Fibroblast of upper back skin (primary cell): Measurements from ENCODE around the gene NUAK2.
A peak's percentile ranks its signal among the peaks of the same experiment; 100 is the strongest.
"Not testable (repeated sequence)": the region's sequence is repeated elsewhere in the genome, so short reads cannot be mapped to it uniquely, and the experiment has no call there.

Source experiments
- DNase-seq: peaks from one replicate; pipeline ENCODE4 v3.0.0-alpha.2; 2013

NUAK2 gene

GRCh38 chr1:205317311-205317917, 4.1 kb downstream of the NUAK2 start:
- DNase-seq = no peak

GRCh38 chr1:205316161-205316566, 5.4 kb downstream of the NUAK2 start:
- DNase-seq = no peak

- no peak for DNase-seq
These were observed 6.4 kb downstream of the NUAK2 start for GRCh38 chr1:205315008-205315618.

GRCh38 chr1:205313563-205314308, 7.8 kb downstream of the NUAK2 start:
- peak; percentile 82 for DNase-seq

GRCh38 chr1:205312866-205313562, 8.5 kb downstream of the NUAK2 start:
- no peak for DNase-seq

- no peak for DNase-seq
These were observed 10.4 kb downstream of the NUAK2 start for GRCh38 chr1:205310976-205311704.

GRCh38 chr1:205309741-205310140, 11.8 kb downstream of the NUAK2 start:
- no peak for DNase-seq

- no peak for DNase-seq
These were observed 14.5 kb downstream of the NUAK2 start for GRCh38 chr1:205306929-205307566.

GRCh38 chr1:205304695-205305070, 16.9 kb downstream of the NUAK2 start:
- no peak for DNase-seq

GRCh38 chr1:205304046-205304694, 17.4 kb downstream of the NUAK2 start:
- DNase-seq = no peak

- DNase-seq = no peak
These were observed 18.2 kb downstream of the NUAK2 start for GRCh38 chr1:205303247-205303888.

GRCh38 chr1:205301842-205302588, 19.5 kb downstream of the NUAK2 start:
- DNase-seq = no peak

GRCh38 chr1:205301205-205301821, 20.2 kb downstream of the NUAK2 start:
- DNase-seq = peak; percentile 99

- DNase-seq = no peak
These were observed 21.4 kb downstream of the NUAK2 start for GRCh38 chr1:205300149-205300548.

GRCh38 chr1:205298191-205298994, 23.2 kb downstream of the NUAK2 start:
- peak; percentile 100 for DNase-seq

GRCh38 chr1:205297546-205298177, 23.9 kb downstream of the NUAK2 start:
- DNase-seq = not testable (repeated sequence)

GRCh38 chr1:205296154-205296553, 25.4 kb downstream of the NUAK2 start:
- DNase-seq = no peak

GRCh38 chr1:205294934-205295333, 26.6 kb downstream of the NUAK2 start:
- no peak for DNase-seq
